ENCODE measurements around the gene VSIR.

VSIR gene

GRCh38 chr10:71713135-71714030, 59.9 kb downstream of the VSIR start:
- DNase-seq (ENCODE audit: low read depth in 2 of 2): peak in 1 of 2 donors; percentile 29

GRCh38 chr10:71712572-71713134, 60.7 kb downstream of the VSIR start:
- no peak for DNase-seq (ENCODE audit: low read depth in 2 of 2)

- DNase-seq (ENCODE audit: low read depth in 2 of 2): no peak
Observed at GRCh38 chr10:71712170-71712569, 61.1 kb downstream of the VSIR start.

- DNase-seq (ENCODE audit: low read depth in 2 of 2): no peak
Observed at GRCh38 chr10:71711052-71711623, 62.2 kb downstream of the VSIR start.

GRCh38 chr10:71710519-71710918, 62.8 kb downstream of the VSIR start:
- DNase-seq (ENCODE audit: low read depth in 2 of 2): no peak

GRCh38 chr10:71708897-71709882, 64.1 kb downstream of the VSIR start:
- no peak for DNase-seq (ENCODE audit: low read depth in 2 of 2)

GRCh38 chr10:71708301-71708703, 65.0 kb downstream of the VSIR start:
- peak in 1 of 2 donors; percentile 18 for DNase-seq (ENCODE audit: low read depth in 2 of 2)

GRCh38 chr10:71707240-71707789, 66.0 kb downstream of the VSIR start:
- DNase-seq (ENCODE audit: low read depth in 2 of 2): no peak

- no peak for DNase-seq (ENCODE audit: low read depth in 2 of 2)
Observed at GRCh38 chr10:71706216-71707121, 66.9 kb downstream of the VSIR start.

GRCh38 chr10:71705582-71705981, 67.7 kb downstream of the VSIR start:
- no peak for DNase-seq (ENCODE audit: low read depth in 2 of 2)

GRCh38 chr10:71704816-71705215, 68.5 kb downstream of the VSIR start:
- DNase-seq (ENCODE audit: low read depth in 2 of 2): no peak

- DNase-seq (ENCODE audit: low read depth in 2 of 2): no peak
Observed at GRCh38 chr10:71703577-71703976, 69.7 kb downstream of the VSIR start.

GRCh38 chr10:71701496-71702132, 71.7 kb downstream of the VSIR start:
- DNase-seq (ENCODE audit: low read depth in 2 of 2): no peak

GRCh38 chr10:71700731-71701368, 72.5 kb downstream of the VSIR start:
- DNase-seq (ENCODE audit: low read depth in 2 of 2): no peak

GRCh38 chr10:71698737-71699136, 74.6 kb downstream of the VSIR start:
- no peak for DNase-seq (ENCODE audit: low read depth in 2 of 2)

GRCh38 chr10:71697938-71698709, 75.2 kb downstream of the VSIR start:
- peak; percentile 63 to 72 for DNase-seq (ENCODE audit: low read depth in 2 of 2)
